SK-MEL-5 (cell line): ENCODE data around the gene FRAS1. TPM values are rescaled to one million over a fixed set of nuclear protein-coding genes. Genes with fewer than 3 reads are reported as not detected.
"Not testable (repeated sequence)": the region's sequence is repeated elsewhere in the genome, so short reads cannot be mapped to it uniquely, and the experiment has no call there.

Experiments used
- DNase-seq: peaks from one replicate; pipeline ENCODE4 v3.0.0-alpha.2; 2016; ENCODE audit warnings: low read depth, low spot score
- in situ Hi-C: cut with HindIII; loops from 2 replicates; pipeline ENCODE4 v1.10.0; 2016; ENCODE audit warnings: low sequenced_read_pairs, high pct_unique_total_duplicates, low pct_unique_long_range_greater_than_20kb
- total RNA-seq: library from RNA; depleted of rRNA; stranded (reverse); fragments of >200 nt; shearing (Covaris generic); gene quantifications from 2 replicates; pipeline ENCODE4 v1.2.3, GENCODE V29; 2014

FRAS1 gene
- total RNA-seq, 1 experiment from 2014 or later: 0.24 TPM

GRCh38 chr4:78320349-78320935 lies 263.3 kb downstream of the FRAS1 start:
- in situ Hi-C loops: no loop called here
- DNase-seq: no peak

- in situ Hi-C loops: no loop called here
Observed at GRCh38 chr4:78322032-78322431, 264.9 kb downstream of the FRAS1 start.

GRCh38 chr4:78323439-78323838 lies 266.3 kb downstream of the FRAS1 start:
- no peak for DNase-seq
- in situ Hi-C loops: no loop called here

More at GRCh38 chr4:78322032-78322431, 264.9 kb downstream of the FRAS1 start:
- no peak for DNase-seq

DNA sequence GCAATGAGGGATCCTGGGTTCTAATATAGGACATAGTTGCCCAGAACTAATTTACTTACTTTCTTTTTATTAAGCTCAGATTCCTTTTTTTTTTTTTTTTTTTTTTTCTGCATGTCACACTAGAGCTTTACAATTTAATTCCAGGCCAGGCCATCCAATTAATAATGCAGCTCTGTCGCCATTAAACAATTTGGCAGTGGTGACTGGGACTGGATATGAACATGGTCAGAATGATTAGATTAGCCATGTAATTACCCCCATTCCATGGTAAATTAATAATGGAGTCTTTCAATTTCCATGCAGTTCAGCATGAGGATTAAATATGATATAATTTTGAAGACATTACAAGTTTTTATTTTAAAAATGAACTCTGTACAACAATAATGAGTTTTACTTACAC lies 267.5 kb downstream of the FRAS1 start:
- no peak for DNase-seq
- in situ Hi-C loops: no loop called here

- no peak for DNase-seq
- in situ Hi-C loops: no loop called here
Observed at GRCh38 chr4:78325271-78326157, 268.4 kb downstream of the FRAS1 start.

DNA sequence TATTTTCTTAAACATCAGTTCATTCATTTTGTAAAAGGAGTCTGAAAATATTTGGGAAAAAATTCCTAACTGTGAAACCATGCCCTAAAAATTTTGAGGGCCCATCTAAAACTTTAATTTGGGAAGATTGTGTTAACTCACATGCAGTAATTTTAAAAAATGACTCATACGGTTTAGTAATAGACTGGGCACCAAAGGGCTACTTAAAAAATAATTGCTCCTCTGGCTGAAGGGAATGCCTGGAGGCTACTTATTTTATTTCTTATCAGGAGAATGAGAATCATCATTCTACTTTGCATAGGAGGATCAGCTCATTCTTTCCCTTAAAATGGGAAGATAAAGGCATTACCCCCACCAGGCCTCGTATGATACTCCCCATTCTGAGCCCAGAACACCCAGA lies 271.5 kb downstream of the FRAS1 start:
- in situ Hi-C loops, DNase-seq: not testable (repeated sequence)

- in situ Hi-C loops: no loop called here
- DNase-seq: no peak
Observed at GRCh38 chr4:78331186-78331585, 274.1 kb downstream of the FRAS1 start.

- in situ Hi-C loops: no loop called here
- DNase-seq: no peak
Observed at GRCh38 chr4:78331965-78332364, 274.8 kb downstream of the FRAS1 start.

DNA sequence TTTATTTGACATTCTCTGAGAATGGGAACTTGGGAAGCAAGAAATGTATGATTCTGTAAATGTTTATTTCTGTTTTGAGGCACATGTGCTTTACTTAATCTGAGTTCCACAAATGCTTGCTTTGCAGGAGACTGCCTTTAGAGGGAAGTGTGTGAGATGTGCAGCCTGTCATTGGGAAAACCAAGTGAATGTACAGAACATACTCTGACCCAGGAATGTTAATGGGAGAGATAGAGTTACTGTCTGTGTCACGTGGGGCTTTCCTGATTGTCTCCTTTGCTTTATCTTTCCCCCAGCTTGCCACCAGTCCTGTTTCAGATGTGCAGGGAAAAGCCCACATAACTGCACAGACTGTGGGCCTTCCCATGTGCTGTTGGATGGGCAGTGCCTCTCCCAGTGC lies 275.9 kb downstream of the FRAS1 start:
- in situ Hi-C loops: no loop called here

GRCh38 chr4:78336093-78336943 lies 279.2 kb downstream of the FRAS1 start:
- no peak for DNase-seq
- in situ Hi-C loops: no loop called here

More for the DNA sequence above, 275.9 kb downstream of the FRAS1 start:
- no peak for DNase-seq

GRCh38 chr4:78337244-78338020 lies 280.3 kb downstream of the FRAS1 start:
- no peak for DNase-seq
- in situ Hi-C loops: no loop called here

DNA sequence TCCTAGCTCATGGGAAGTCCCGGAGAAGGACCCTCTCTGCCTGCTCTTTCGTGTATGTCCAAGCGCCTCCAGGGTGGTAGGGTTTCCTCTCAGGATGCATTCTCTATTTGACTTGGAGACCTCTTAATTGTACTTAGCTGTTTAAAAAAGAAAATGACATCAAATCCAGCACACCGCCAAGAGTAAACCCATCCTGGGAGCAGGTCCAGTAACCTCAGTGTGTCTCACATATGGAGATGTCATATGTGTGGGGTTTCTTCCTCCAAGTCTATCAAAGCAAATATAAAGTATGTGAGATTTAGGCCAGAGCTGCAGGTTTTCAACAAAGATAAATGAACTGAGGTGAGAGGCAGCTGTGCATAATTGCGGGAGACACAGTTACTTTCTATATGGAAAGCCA lies 285.0 kb downstream of the FRAS1 start:
- in situ Hi-C loops: no loop called here
- no peak for DNase-seq

- in situ Hi-C loops: no loop called here
- DNase-seq: no peak
Observed at GRCh38 chr4:78343682-78344081, 286.6 kb downstream of the FRAS1 start.

DNA sequence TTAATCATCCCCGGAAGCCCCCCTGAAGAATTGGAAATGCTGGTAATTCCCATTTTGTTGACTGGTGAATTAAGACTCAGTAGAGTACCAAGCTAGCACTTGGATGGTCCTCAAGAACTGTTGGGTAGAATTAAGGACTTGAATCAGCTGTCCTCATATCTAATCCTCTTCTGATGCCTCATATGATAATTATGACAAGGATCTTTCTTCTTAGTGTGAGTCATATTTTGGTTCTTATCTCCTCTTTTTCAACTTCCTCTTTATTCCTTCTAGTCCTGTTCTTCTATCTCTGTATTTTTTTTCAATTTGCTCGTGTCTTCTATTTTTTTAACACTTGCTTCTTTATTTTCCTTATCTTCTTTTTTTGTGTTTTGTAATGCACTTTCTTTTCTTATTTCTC lies 288.1 kb downstream of the FRAS1 start:
- in situ Hi-C loops: no loop called here
- no peak for DNase-seq

DNA sequence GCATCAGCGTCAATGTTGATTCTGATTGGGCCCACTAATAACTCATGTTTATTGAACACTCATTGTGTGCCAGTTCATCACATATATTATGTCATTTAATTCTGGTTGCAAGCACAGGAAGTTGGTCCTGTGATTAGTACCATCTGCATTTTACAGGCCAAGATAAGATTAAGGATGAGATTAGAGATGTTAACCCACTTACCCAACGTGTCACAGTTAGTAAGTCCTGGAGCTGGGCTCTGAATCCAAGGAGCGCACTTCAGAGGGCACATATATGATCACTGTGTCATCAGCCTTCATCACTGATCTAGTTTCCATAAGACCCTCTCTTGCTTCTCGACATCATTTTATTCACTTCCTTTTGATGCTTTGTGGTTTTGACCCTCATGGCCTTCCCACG lies 289.1 kb downstream of the FRAS1 start:
- in situ Hi-C loops: no loop called here
- DNase-seq: no peak

DNA sequence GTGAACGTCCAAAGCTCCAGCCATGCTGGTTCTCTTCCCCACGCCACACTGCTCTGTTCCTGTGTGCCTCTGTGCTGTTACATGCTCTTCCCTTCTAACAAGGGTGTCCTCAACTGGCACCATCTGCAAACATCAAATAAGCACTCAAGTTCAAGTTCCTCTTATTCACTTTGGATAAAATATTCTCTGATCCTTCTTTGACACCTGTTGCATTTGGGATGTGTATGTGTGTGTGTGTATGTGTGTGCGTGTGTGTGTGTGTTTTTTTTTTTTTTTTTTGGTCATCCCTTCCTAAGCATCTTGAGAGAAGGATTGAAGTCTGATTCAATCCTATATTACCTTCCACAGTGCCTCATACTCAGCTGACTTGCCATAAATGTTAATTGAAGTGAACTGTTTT lies 290.4 kb downstream of the FRAS1 start:
- in situ Hi-C loops: no loop called here
- DNase-seq: no peak

DNA sequence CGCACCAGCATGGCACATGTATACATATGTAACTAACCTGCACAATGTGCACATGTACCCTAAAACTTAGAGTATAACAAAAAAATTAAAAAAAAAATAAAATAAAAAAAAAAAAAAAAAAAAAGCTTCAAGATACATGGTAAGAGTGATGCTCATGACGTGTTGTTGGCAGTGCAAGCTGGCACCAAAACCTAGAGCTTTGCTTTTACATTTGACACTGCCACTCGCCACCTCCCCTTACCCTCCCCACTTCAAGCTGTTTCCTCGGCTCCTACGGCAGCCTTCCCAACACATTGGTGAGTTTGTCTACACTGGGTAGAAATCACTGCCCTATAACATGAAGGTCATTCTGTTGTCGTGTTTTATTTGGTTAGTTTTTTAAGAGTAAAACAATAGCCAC lies 296.8 kb downstream of the FRAS1 start:
- no peak for DNase-seq
- in situ Hi-C loops: no loop called here

DNA sequence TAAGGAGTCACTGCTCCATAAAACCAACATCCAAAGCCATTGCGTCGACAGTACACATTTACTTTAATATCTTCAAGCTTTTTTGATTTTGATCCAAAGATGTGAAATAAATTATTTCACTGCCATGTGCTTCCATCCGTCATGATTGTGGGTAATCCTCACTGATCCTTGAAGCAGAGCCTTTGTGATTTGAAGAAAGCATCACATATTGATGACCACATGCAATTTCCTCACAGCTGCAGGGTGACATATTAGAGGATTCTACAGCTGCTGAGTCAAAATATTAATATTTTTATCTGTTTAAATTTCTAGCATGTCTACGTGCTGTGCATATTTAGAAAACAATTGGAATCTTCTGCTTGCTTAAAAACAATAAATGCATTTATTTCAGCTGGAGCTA lies 297.7 kb downstream of the FRAS1 start:
- no peak for DNase-seq
- in situ Hi-C loops: no loop called here
